AG04450 (cell line): ENCODE results near the gene BLCAP. TPM values are rescaled to one million over a fixed set of nuclear protein-coding genes. Genes with fewer than 3 reads are reported as not detected.
A peak's percentile ranks its signal among the peaks of the same experiment; 100 is the strongest.

ENCODE experiments used
- CTCF ChIA-PET: fragments of 300-600, 350-600 bp; formaldehyde crosslinking; extraction: SDS; loops from one replicate; lab custom pipeline; 2022; ENCODE audit warnings: antibody characterized with exemption, inconsistent platforms; lab: Charles Lee
- POLR2A ChIA-PET: fragments of 350-600 bp; formaldehyde crosslinking; extraction: SDS; loops from one replicate; lab custom pipeline; 2021; ENCODE audit warnings: antibody characterized with exemption, inconsistent platforms; lab: Yijun Ruan, JAX
- DNase-seq: peaks from one replicate; pipeline ENCODE4 v3.0.0-alpha.2; 2011; ENCODE audit warnings: low read depth, low spot score
- H3K27ac ChIP-seq: one replicate; pipeline ENCODE4 v1.5.1; 2012; ENCODE audit warnings: low read depth, low read length, control low read depth
- H3K27me3 ChIP-seq: one replicate; pipeline ENCODE4 v1.6.0; 2012; ENCODE audit warnings: low read length; ENCODE audit not compliant: control insufficient read depth, insufficient read depth
- H3K4me3 ChIP-seq: 2 replicates; pipeline ENCODE4 v1.5.1; 2011; ENCODE audit warnings: mild to moderate bottlenecking, low read depth, low read length, control low read depth
- H3K9me3 ChIP-seq: 2 replicates; pipeline ENCODE4 v1.5.1; 2012; ENCODE audit warnings: low read length; ENCODE audit not compliant: control insufficient read depth, insufficient read depth
- CTCF ChIP-seq: IDR thresholded peaks from 2 replicates; pipeline ENCODE4 v1.5.1; 2011; ENCODE audit warnings: low read depth, low read length, control low read depth, inconsistent platforms
- polyA plus RNA-seq: library from polyadenylated mRNA; depleted of rRNA; stranded (reverse); fragments of >200 nt; gene quantifications from 2 replicates; pipeline ENCODE4 v1.2.3, GENCODE V29; 2011

Gene BLCAP
- polyA plus RNA-seq, 1 experiment: 94.1 TPM

DNA sequence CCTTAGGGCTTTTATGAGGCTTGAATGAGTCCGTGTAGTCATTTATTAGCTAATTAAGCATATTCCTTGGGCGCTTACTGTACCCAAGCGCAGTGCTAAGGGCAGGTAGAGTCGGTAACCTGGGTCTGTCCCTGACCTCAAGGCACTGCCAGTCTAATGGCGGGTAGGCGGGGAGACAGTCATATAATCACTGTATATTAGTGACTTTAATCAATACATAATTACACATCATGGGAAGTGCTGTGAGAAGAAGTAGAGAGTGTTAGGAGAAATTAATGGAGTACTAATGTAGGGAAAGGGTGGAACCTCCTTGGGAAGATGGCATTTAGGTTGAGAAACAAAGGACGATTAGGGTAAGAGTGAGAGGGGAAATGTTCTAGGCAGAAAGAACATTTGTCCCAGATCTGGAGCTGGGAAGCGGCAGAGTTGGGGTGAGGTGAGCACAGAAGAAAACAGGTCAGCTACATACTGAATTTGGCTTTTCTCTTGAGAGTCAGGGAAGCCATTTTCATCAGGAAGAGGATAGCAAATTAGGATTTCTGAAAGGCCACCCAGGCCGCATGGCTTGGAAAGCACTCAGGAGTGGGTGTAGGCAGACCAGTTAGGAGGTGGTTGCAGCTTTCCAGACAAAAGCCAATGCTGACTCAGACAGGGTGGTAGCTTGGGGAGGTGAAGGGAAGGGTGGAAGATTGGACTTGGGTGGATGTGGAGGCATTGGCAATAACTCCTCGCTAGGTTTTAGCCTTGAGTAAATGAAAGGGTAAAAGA, 954 bp upstream of the BLCAP start:
- ChIA-PET POLR2A (no interaction called here), CTCF (interaction anchor here (0.6 to 4.8 kb wide), 3 partner anchors 236 to 259 kb away, joined by 3 to 27 read pairs (median 5); no protein-coding TSS in a partner anchor)
- H3K9me3 ChIP-seq: no peaks in the 10 kb centered on the region; the same call in 1 of the 2 replicates
- TF ChIP-seq CTCF: no peak
- no peaks in the 10 kb centered on the region for H3K27me3 ChIP-seq
- peak overlapping the region; percentile 93 for H3K27ac ChIP-seq
- no peak for DNase-seq
- peak overlapping the region; percentile 97 for H3K4me3 ChIP-seq

- Histone ChIP-seq H3K27ac (peak overlapping the region; percentile 0), H3K27me3 (no peaks in the 10 kb centered on the region), H3K9me3 (peaks cover 6% of the 10 kb centered on the region; the same call in 1 of the 2 replicates), H3K4me3 (peak overlapping the region; percentile 97)
- ChIA-PET CTCF (interaction anchor here (1.1 kb wide), 1 partner anchor 257 kb away, joined by 3 read pairs; no protein-coding TSS in a partner anchor), POLR2A (interaction anchor here (0.7 to 1.4 kb wide), 2 partner anchors 10 to 21 kb away, joined by 3 to 5 read pairs; no protein-coding TSS in a partner anchor)
- DNase-seq: no peak
- no peak for TF ChIP-seq CTCF
These were observed 638 bp downstream of the BLCAP start for GRCh38 chr20:37526839-37527637.

GRCh38 chr20:37526238-37526838, 1.3 kb downstream of the BLCAP start:
- TF ChIP-seq CTCF: no peak
- no peak for DNase-seq
- Histone ChIP-seq H3K9me3 (peaks cover 9% of the 10 kb centered on the region), H3K4me3 (peak overlapping the region; percentile 97), H3K27me3 (no peaks in the 10 kb centered on the region), H3K27ac (peak overlapping the region; percentile 0)
- CTCF ChIA-PET: interaction anchor here (1.1 kb wide), 1 partner anchor 256 kb away, joined by 3 read pairs; no protein-coding TSS in a partner anchor
- POLR2A ChIA-PET: interaction anchor here (0.7 kb wide), 1 partner anchor 21 kb away, joined by 3 read pairs; no protein-coding TSS in a partner anchor

DNA sequence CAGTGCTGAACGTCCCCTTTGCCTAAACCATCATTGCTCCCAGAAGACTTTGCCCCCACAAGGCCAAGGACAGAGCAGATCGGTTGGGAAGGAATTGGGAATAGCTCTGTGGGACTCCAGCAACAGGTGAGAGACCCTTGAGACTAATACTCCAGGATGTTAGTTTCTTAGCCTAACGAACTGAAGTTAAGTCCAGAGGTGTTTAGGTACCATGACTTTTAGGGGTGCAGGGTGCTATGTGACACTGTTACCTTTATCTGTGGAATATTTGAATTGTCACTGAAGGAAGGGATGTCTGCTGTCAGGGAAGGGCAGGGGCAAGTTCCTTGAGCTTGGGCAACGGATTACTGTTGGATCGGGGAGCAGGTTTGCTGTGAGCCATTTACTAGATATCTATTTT, 1.9 kb downstream of the BLCAP start:
- H3K27ac ChIP-seq: no peak overlapping the region
- no peak for DNase-seq
- no peaks in the 10 kb centered on the region for H3K27me3 ChIP-seq
- H3K4me3 ChIP-seq: peak overlapping the region; percentile 97
- no peak for TF ChIP-seq CTCF
- POLR2A ChIA-PET: no interaction called here
- CTCF ChIA-PET: interaction anchor here (1.1 kb wide), 1 partner anchor 256 kb away, joined by 3 read pairs; no protein-coding TSS in a partner anchor
- peaks cover 14% of the 10 kb centered on the region for H3K9me3 ChIP-seq
